GM13976 (cell line): ENCODE data around the gene ALCAM.

Experiments used
- DNase-seq: peaks from one replicate; pipeline ENCODE4 v3.0.0; 2012; ENCODE audit warnings: low spot score
- CTCF ChIP-seq: IDR thresholded peaks from 2 replicates; pipeline ENCODE4 v1.5.1; 2012; ENCODE audit warnings: borderline replicate concordance, mild to moderate bottlenecking; ENCODE audit not compliant: insufficient read depth; ENCODE audit errors: extremely low read depth, missing control alignments, control extremely low read depth
- in situ Hi-C: fragments of 300-500 bp; cut with MboI; formaldehyde crosslinking; loops from one replicate; pipeline ENCODE4 v1.12.0; 2022; ENCODE audit warnings: low sequenced_read_pairs, mixed read lengths, inconsistent platforms; ENCODE audit not compliant: unreplicated experiment

Gene ALCAM

DNA sequence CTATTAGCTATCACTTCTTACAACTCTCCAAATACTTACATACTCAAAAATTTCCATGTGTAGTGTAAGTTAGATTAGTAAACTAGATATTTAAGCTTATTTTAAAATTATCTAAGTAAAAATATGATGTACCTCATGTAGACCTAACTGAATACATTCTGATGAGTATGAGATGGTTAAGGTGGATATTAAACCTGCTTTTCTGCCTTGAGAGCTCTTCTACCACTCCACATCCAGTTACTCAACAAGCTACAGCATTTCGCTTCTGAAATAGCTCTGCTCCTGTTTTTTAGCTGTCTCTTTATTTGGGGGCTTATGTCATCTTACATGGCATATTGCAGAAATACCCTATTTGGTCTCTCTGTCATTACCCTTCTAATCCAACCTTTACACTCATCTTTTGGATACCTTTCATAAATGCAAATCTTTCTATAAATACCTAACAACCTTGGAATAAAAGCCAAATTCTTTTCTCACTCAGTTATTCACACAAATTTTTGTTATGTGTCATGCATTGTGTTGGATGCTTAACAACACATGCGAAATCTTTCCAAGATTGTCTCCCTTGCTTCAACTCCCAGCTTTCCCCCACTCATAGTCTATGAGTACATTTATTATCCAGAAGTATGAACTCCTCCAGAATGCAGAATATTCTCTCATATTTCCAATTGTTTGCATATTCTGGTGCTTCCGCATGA, 92.0 kb downstream of the ALCAM start:
- no peak for TF ChIP-seq CTCF
- no peak for DNase-seq
- in situ Hi-C loops: no loop called here

- TF ChIP-seq CTCF: no peak
- no peak for DNase-seq
- in situ Hi-C loops: no loop called here
Observed at GRCh38 chr3:105459566-105460290, 93.0 kb downstream of the ALCAM start.

DNA sequence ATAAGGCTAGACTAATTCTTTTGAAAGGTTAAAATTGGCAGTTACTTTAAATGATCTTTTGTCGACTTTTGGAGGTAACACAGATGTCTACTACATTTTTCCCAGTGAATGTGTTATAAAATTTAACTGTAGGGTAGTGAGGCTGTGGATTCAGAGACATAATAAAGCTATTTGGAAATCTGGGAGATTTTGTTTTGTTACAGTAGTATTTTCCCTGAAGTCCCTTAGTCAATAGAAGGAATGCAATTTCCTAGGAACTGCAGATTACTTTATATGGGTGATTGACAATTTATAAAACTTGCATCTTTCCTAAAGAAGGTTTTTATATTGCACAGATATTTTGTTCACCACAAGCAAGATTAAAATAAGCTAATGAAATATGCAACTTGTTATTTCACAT, 96.9 kb downstream of the ALCAM start:
- no peak for DNase-seq
- in situ Hi-C loops: no loop called here

DNA sequence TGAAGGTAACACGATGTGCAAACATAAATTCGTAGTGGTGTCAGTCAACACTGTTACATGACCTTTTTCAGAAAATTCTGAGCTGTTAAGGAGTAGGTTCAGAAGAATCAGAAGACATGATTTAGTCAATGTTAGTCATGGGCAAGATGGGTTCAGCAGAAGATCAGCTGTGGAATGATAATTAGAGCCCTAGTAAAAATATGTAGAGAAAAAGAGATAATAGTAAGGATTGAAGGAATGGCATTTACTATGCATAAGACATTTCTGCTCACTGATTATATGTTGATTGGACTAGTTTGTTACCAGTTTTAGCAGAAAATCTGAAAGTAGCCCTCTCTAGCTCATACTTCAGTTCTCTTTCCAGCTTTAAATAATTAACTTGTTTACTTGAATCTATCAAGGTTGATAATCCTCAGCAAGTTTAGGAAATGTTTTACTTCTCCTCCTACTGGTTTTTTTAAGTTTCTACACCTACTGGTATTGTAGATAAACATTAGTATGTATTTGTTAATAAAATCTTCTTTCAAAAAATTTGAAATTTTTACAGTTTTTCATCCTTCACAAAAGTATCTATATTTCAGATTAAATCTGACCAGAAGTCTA, 98.6 kb downstream of the ALCAM start:
- in situ Hi-C loops: no loop called here
- TF ChIP-seq CTCF: no peak
- no peak for DNase-seq

More for the DNA sequence above, 96.9 kb downstream of the ALCAM start:
- no peak for TF ChIP-seq CTCF

- in situ Hi-C loops: no loop called here
- DNase-seq: no peak
- TF ChIP-seq CTCF: no peak
Observed at GRCh38 chr3:105466072-105466471, 99.4 kb downstream of the ALCAM start.

DNA sequence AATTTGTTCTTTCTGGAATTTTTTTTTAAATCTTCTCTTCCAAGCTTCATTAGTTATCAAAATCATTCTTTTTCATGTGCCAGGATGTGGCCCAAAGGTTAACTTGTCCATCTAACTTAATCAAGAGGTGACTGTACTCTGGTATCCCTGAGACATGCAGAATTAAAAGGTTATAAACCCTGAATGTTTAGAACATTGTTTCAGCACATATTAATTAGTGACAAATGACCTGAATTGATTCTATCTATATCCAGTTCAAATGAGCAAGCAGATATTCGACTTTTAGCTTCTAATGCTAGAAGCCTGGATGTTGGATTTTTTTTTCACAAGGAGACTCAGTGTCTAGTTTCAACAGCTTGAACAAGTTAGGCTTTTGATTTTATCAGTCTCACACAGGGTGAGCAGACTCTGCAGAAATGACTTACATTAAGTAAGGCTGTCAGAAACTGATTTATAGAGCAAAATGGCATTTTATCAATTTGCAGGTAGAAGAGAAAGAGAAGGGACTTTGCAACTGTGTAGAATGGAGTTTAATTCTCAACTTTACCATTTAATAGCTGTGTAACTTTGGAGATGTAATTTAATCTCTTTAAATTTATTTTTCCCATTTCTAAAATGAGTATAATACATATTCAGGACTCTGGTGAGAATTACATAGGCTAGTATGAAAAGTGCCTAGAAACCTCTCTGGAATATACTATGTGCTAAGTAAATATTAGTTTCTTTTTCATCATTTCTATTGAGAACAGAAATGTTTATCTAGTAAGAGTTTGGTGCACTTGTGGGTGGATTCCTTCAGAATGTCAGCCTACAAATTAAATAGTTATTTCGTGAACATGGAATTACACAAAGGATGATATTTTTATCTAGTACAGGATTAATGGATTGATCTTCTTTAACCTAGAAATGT, 100.0 kb downstream of the ALCAM start:
- no peak for TF ChIP-seq CTCF
- in situ Hi-C loops: no loop called here
- no peak for DNase-seq
